Activated CD4-positive, alpha-beta T cell treated with anti-CD3 and anti-CD28 coated beads, Interleukin-2, amount 50 U/mL, for 24 hours (primary cell): ENCODE results near the gene SLC17A9.

ENCODE experiments used
- DNase-seq, 2 donors: peaks; one replicate each; pipeline ENCODE4 v3.0.0-alpha.2; 2020; ENCODE audit warnings: low read depth in 1 of 2, low spot score in 1 of 2

Gene SLC17A9

DNA sequence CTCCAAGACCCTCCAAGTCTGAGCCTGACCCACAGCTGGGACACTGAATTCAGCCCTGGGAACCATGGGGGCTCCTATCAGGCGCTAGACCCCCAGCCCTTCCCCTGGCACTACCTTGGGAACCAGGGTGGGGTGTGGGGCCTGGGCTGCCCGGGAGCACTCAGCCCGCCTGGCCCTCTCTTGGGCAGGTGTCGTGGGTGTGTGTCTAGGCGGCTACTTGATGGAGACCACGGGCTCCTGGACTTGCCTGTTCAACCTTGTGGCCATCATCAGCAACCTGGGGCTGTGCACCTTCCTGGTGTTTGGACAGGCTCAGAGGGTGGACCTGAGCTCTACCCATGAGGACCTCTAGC lies 14.6 kb downstream of the SLC17A9 start:
- DNase-seq, result no peak

DNA sequence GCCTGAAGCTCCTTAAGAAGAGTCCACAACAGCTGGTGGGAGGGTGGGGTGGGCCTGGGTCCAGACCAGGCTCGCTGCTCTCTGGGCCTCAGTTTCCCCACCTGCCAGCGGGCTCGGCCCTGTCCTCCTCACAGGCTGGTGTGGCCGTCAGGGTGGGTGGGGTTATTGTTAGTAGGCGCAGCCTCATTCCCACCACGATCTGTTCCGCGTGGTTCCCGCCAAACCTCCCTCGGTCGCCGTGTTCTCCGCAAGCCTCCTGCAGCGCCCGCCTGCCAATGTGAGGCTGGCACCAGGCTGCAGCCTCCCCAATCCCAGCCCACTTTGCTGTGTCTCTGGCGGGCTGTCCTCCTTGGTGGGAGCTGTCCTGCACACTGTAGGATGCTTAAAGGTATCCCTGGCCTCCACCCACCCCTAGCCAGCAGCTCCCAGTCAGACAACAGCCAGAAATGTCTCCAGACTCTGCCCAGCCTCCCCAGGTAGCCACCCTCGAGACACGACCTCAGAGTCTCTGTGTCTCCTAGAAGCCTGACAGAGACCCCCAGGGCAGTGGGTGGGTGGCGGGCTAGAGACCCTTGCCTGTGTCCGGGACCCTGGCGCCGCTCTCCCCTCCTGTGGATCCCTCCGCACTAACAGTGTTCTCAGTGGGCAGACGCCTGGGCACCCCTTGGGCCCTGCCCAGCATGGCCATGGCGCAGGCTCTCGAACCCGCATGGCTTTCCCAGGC lies 15.3 kb downstream of the SLC17A9 start:
- no peak for DNase-seq

DNA sequence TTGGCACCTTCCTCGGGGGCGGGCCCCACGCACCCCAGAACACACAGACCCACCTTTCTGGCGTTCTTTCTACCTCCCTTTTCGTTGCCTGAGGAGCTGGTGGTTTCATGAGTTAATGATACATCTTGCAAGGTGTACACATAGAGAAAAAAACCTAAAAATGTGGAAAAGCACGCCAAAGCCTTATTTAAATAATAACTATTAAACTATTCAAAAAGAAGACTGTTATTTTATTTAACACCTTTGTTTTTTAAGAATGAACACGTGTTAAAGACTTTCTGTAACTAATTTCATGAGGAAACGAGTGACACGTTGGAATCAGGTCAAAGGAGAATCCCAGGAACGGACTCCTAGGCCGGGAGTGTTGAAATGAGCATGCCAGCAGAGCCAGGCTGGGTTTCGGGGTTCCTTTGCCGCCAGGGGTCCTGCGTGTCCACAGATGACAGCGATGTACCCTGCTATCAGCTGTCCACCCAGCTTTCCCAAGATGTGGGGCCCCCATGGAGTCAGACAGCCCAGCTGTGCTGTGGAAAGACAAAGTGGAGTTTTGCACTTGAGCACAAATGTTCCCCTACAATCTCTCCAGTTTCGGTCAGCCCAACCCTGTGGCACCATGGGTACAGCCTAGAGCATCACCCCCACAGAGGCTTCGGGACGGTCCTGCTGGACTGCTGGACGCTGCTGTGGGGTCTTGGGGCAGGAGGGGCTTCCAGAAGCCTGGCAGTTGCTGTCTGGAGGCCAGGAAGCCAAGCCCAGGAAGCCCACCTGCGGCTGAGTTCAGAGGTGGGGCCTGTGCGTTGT lies 16.1 kb downstream of the SLC17A9 start:
- no peak for DNase-seq

DNA sequence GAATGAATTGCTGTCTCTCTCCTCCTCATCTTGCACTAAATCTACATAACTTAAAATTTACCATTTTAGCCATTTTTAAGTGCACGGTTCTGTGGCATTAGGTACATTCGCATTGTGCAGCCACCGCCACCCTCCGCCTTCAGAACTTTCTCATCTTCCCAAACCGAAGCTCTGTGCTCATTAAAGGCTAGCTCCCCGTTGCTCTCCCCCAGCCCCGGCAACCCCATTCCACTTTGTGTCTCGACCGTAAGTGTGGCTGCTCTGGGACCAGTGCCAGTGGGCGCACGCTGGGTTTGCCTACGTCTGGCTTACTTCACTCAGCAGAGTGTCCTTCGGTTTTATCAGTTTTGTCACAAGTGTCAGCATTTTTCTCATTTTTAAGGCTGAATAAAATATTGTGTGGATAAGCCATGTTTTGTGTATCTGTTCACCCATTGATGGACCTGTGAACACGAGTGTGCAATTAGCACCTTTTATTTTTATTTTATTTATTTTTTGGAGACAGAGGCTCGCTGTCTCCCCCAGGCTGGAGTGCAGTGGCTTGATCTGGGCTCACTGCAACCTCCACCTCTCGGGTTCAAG lies 16.8 kb downstream of the SLC17A9 start:
- no peak for DNase-seq

DNA sequence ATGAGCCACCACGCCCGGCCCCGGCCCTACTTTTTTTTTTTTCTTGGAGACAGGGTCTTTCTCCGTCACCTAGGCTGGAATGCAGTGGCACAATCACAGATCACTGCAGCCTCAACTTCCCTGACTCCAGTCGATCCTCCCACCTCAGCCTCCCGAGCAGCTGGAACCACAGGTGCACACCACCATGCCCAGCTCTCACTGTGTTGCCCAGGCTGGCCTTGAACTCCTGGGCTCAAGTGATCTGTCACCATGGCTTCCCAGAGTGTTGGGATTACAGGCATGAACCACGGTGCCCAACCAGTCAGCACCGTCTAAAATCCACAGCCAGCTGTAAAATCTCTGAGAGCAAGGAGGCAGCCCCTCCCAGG lies 17.4 kb downstream of the SLC17A9 start:
- DNase-seq, result no peak

DNA sequence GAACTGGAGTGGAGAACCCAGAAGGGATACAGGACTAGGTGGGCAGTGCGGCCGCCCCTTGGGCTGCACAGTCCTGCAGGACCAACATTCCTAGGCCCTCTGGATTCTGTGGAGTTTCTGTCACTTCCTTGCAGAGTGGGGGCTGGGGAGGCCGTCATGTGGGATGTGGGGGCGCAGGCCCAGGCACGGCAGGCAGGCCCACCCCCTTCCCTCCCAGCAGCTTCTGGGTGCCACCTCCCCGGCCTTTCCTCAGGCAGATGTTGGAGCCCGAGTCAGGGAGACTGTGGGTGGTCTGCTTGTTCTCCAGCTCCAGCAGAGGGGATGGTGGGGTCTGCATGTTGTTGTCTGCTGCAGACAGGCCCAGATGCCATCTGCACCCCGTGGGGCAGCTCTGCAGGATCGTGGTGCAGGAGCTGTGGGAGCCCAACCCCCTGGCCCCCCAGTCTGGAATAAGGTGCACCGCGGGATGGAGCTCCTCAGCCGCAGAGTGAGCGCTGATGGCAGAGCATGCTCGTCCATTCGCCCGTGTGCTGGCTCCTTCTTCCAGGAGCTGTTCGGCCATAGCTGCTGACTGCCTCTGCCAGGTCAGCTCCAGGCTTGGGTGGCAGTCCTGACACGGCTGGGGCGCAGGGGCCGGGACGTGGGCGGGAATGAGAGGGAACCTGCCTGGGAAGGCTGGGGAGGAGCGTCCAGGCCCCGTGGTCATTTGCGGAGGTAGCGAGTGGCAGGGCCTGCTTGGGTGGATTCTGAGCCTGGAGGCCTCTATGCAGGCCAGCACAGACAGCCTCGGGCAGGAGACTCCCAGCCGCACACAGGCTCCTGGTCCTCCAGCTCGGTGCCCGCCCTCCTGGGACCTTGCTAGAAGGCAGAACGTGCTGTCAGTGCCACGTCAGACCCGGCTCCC lies 18.1 kb downstream of the SLC17A9 start:
- DNase-seq, result no peak

DNA sequence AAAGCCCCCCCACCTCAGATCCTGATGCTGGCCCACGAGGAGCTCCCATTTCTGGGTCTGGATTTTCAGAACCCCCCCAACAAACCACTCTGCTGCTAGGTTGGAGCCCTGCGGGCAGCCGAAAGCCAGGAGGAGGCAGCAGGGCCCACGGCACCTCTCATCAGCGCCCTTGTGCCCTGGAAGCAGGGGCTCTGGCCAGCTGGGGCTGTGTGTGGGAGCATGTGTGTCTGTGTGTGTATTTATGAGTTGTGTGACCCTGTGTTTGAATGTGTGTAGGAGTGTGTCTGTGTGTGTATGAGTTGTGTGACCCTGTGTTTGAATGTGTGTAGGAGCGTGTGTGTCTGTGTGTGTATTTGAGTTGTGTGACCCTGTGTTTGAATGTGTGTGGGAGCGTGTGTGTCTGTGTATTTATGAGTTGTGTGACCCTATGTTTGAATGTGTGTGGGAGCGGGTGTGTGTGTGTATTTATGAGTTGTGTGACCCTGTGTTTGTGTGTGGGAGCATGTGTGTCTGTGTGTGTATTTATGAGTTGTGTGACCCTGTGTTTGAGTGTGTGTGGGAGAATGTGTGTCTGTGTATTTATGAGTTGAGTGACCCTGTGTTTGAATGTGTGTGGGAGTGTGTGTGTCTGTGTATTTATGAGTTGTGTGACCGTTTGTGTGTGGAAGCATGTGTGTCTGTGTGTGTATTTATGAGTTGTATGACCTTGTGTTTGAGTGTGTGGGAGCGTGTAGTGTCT lies 18.9 kb downstream of the SLC17A9 start:
- no peak for DNase-seq

DNA sequence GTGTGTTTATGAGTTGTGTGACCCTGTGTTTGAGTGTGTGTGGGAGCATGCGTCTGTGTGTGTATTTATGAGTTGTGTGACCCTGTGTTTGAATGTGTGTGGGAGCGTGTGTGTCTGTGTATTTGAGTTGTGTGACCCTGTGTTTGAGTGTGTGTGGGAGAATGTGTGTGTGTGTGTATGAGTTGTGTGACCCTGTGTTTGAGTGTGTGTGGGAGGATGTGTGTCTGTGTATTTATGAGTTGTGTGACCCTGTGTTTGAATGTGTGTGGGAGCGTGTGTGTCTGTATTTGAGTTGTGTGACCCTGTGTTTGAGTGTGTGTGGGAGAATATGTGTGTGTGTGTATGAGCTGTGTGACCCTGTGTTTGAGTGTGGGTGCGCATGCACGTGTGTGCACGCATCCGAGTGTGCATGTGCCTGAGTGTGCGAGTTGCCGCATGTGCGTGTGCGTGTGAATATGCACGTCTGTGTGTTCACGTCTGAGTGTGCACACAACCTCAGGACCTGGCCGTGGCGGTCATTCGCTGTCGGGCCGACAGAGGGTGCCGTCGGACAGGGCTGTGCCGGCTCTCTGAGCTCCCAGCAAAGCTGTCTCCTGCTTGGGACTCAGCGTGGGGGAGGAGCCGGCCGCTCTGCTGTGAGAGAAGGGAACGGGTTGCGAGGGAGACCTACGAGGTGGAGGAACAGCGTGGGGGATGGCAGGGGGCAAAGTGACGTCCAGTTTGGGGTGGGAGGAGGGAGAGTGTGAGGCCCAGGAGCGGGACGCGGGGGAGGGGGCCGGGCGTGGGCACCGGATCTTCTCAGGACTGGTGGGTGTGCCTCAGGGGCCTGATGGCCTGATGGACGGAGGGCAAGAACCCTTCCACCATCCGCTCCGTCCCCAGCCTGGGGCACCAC lies 19.7 kb downstream of the SLC17A9 start:
- DNase-seq, result peak; percentile 68 to 75

DNA sequence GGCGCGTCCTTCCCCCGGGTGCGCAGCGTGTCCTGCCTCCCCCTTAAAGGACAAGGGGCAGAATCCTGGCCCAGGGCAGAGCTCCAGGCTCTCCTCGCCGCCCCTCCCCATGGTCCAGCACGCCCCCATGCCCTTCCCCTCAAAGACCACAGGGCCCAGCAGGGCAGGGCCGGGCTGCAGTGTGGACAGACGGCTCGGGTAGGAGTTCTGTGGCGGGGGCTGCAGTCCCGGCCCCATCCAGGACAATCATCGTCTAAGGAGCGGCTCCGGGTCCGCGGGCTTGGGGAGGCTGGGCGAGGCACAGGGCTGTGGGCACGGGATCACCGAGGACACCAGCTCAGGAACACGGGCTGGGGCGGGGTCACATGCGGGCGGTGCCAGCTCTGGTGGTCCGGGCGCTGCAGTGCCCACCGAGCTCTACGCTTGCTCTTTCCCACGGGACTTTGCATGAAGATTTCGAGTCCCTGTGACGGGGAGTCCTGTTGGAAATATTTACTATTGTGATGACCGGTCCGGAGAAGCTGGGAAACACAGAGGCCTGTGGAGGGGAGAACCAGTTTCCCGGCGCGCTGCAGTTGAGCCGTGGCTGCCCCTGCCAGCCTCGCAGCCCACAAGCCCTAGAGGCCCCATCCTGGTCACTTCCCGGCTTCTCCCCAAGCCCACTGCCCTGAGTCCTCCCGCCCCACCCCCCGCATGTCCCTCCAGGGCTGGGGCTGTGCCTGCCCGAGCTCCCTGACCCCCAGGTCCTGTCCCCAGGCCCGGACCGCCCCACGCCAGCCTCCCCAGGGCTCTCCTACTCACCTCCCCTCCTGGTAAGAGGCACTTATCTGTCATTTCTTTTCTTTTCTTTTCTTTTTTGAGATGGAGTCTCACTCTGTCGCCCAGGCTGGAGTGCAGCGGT lies 20.6 kb downstream of the SLC17A9 start:
- no peak for DNase-seq

DNA sequence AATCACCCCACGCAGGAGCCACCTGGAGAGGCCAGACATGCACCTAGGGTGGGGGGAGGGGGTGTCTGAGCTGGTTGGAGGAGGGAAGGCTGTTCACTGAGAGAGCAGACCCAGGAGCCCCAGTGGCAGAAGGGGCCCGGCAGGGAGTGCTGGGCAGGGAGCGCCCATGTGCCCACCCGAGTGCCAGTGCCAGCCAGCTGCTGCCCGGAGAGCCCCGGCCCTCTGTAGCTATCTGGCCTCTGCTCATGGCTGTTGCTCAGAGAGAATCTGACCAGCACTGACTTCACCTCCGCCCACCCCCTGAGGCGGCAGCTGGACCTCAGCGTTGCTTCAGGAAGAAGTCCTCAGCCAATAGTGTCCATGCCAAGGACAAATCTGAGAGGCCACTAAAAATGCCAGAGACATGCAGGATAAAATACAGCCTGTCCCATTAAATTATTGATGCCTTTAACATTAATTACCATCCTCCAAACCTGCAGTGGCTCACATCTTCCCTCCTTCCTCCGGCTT lies 22.8 kb downstream of the SLC17A9 start:
- DNase-seq, result no peak

DNA sequence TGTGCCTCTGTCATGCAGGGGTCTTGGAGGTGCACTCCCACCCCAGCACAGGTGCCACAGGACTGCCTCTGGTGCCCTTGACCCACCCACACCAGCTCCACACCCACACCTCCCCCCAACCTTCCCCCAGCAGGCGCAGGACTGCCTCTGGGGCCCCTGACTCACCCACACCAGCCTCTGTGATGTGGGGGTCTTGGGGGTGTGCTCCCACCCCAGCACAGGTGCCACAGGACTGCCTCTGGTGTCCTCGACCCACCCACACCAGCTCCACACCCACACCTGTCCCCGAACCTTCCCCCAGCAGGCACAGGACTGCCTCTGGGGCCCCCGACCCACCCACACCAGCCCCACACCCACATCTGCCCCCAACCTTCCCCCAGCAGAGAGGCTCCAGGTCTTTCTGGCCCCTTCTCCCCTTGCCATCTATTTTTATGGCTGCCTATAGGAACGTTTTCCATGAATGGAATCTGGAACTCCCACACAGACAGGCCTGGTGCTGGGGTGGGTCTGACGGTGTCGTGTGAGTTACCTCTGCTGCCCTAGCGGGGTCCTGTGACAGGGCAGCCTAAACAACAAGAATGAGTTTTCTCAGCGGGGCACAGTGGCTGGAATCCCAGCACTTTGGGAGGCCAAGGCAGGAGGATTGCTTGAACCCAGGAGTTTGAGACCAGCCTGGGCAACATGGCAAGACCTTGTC lies 23.5 kb downstream of the SLC17A9 start:
- DNase-seq, result no peak

DNA sequence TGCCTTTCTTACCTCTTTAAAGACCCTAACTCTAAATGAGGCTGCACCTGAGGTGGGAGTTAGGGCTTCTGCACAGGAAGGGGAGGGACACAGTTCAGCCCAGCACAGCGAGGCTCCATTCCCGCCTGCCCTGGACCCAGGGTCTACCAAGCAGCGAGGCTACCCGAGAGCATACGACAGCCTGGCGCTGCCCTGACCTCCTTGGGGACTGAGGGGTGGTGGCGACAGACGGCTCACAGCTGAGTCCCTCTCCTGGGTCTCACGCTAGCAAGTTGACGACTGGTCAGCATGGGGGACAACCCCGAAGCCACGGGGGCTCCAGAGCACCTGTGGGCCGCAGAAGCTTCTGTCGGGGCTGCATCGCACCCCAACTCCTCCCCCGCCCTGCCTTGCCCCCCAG lies 24.4 kb downstream of the SLC17A9 start:
- no peak for DNase-seq

DNA sequence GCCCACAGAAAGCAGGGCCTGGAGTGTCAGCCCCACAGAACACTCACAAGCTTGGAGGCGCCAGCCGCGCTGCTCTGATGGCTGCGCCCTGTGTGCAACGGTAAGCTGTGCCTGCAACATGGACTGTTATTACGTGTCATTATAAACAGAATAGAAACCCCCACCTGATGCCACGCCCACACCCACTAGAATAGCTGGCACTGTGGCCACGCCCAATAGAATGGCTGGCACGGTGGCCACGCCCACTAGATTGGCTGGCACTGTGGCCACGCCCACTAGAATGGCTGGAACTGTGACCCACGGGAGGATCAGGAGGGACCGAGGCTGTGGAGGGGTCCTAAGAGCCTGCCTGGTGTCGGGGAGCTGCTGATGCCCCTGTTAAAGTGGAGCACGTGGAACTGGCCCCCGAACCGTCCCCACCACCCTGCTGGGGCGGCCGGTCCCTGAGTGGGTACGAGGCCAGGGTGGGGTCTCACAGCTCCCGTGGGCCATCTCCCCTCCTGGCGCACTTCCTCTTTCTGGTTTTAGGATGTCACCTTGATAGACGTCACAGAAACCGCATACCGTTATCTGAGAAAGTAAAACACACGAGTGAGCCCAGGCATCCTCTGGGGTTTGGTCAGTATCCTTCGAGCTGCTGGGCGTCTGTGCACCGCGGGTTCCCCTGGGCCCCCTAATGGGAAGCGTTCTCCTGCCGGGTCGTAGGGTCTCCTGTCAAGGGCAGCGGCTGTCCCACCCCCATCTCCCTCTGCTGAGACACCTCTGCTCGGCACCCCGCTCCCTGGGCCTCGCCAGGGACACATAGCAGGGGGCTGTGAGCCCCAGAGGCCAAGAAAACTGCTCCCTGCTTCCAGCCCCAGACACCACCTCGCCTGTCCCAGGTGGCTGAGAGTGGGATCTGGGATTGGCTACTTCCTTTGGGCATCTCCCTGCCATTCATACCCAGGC lies 25.4 kb downstream of the SLC17A9 start:
- peak; percentile 44 to 69 for DNase-seq

DNA sequence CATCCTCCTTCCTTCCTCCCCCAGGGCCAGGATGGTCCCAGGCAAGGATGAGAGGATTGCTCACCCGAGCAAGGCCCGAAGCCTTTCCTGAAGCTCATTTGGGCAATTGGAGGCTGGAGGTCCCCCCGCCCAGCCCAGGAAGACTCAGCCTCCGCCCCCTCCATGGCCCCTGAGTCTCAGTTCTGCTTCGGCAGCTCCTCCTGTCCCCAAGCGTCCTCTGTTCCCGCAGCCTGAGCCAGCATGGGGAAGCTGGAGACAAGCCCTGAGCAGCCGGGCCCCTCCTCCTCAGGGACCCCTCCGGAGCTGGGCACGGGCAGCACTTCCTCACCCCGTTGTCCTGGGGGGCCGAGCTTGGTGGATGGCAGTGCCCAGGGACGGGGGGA lies 26.0 kb downstream of the SLC17A9 start:
- no peak for DNase-seq

DNA sequence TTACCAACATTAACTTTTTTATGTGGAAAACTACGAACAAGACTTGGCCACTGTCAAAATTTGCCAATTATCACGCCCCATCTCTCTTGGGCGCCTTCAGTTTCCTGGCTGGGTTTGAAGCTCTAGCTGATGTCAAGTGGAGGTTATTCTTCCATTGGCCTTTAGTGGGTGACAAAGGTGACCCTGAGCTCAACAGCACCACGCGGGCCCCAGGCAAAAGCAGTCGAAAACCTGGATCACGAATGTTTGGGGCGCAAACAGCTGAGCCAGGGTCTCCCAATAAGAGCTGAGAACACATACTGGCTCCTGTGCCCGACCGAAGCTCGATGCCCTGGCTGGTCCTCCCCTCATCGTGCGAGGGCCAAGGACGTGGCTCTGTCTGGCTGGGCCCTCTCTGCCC lies 26.8 kb downstream of the SLC17A9 start:
- no peak for DNase-seq

DNA sequence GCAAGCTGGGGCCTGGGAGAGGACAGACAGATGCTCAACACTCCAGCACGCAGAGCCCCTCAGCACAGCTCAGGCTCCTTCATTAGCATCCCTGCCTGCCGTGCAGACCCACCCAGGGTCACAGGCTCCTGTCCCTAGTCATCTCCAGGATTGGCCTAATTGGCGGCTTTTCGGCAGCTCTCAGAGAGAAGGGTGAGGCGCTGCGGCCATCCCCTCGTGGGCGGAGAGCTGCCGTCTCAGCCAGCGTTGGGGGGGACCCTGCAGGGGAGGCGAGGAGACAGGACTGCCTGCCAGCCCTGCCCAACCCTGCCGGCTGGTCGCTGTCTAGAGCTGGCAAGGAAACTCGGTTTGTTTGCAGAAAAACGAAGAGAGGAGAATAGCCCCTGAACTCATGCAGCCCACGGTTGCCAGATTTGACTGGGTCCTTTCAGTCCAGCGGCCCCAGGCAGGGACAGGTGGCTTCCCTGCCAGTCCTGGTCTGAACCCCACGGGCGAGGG lies 27.4 kb downstream of the SLC17A9 start:
- no peak for DNase-seq
